ENCODE measurements around the gene KCNQ1.

DNA sequence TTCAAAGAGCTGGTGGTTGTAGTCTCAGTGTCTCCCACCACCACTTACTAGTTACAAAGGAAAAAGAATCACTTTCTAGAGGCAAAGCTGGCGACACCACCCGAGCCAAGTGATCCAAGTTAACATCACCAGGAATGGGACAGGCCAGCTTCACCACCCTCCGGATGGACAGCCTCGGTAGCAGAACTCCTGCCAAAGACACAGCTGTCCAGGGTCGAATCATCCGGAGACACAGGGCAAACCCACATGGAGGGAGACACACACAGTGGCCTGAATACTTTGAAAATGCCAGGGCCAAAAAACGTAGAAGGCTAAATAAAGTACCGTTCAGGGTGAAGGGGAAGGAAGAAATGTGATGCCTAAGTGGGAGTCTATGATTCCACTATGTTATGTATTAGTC lies 33.1 kb downstream of the KCNQ1 start:
- TF ChIP-seq, protein P1, sequence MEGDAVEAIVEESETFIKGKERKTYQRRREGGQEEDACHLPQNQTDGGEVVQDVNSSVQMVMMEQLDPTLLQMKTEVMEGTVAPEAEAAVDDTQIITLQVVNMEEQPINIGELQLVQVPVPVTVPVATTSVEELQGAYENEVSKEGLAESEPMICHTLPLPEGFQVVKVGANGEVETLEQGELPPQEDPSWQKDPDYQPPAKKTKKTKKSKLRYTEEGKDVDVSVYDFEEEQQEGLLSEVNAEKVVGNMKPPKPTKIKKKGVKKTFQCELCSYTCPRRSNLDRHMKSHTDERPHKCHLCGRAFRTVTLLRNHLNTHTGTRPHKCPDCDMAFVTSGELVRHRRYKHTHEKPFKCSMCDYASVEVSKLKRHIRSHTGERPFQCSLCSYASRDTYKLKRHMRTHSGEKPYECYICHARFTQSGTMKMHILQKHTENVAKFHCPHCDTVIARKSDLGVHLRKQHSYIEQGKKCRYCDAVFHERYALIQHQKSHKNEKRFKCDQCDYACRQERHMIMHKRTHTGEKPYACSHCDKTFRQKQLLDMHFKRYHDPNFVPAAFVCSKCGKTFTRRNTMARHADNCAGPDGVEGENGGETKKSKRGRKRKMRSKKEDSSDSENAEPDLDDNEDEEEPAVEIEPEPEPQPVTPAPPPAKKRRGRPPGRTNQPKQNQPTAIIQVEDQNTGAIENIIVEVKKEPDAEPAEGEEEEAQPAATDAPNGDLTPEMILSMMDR (IDR thresholded peaks at IDR 0.05), result no peak
- TF ChIP-seq POLR2AphosphoS5 (IDR thresholded peaks at IDR 0.05) (no peak), POLR2A (IDR thresholded peaks at IDR 0.05) (no peak), EP300 (IDR thresholded peaks at IDR 0.05; ENCODE audit: low read depth) (no peak)
